ENCODE data around the gene CAMTA1.

CAMTA1 gene

GRCh38 chr1:7680955-7681268, 895.7 kb downstream of the CAMTA1 start:
- TF ChIP-seq ESRRG (CRISPR knock-in tag; IDR thresholded peaks at IDR 0.05), result no peak
- no peak for TF ChIP-seq ARNTL (CRISPR knock-in tag; IDR thresholded peaks at IDR 0.05; ENCODE audit: borderline replicate concordance, low read depth)
- TF ChIP-seq PPARA (CRISPR knock-in tag; IDR thresholded peaks at IDR 0.05; ENCODE audit: borderline replicate concordance), result no peak
- TF ChIP-seq ZFP3 (CRISPR knock-in tag; IDR thresholded peaks at IDR 0.05), result no peak
- no peak for TF ChIP-seq CSRNP3 (CRISPR knock-in tag; IDR thresholded peaks at IDR 0.05)
- TF ChIP-seq, protein P1, sequence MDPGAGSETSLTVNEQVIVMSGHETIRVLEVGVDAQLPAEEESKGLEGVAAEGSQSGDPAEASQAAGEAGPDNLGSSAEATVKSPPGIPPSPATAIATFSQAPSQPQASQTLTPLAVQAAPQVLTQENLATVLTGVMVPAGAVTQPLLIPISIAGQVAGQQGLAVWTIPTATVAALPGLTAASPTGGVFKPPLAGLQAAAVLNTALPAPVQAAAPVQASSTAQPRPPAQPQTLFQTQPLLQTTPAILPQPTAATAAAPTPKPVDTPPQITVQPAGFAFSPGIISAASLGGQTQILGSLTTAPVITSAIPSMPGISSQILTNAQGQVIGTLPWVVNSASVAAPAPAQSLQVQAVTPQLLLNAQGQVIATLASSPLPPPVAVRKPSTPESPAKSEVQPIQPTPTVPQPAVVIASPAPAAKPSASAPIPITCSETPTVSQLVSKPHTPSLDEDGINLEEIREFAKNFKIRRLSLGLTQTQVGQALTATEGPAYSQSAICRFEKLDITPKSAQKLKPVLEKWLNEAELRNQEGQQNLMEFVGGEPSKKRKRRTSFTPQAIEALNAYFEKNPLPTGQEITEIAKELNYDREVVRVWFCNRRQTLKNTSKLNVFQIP (CRISPR knock-in tag; IDR thresholded peaks at IDR 0.05; ENCODE audit: borderline replicate concordance, low read depth), result no peak
- no peak for TF ChIP-seq TOX (CRISPR knock-in tag; IDR thresholded peaks at IDR 0.05; ENCODE audit: borderline replicate concordance)
- TF ChIP-seq PATZ1 (CRISPR knock-in tag; IDR thresholded peaks at IDR 0.05; ENCODE audit: borderline replicate concordance), result no peak
- TF ChIP-seq ZC3H10 (CRISPR knock-in tag; IDR thresholded peaks at IDR 0.05), result no peak
- no peak for TF ChIP-seq BACH2 (CRISPR knock-in tag; IDR thresholded peaks at IDR 0.05; ENCODE audit: borderline replicate concordance)
- no peak for TF ChIP-seq ISL1 (CRISPR knock-in tag; IDR thresholded peaks at IDR 0.05)
- no peak for TF ChIP-seq ZFP30 (CRISPR knock-in tag; IDR thresholded peaks at IDR 0.05)
- ATAC-seq, result no peak

GRCh38 chr1:7681401-7681800, 896.1 kb downstream of the CAMTA1 start:
- no peak for TF ChIP-seq BACH2 (CRISPR knock-in tag; IDR thresholded peaks at IDR 0.05; ENCODE audit: borderline replicate concordance)
- TF ChIP-seq ZNF70 (CRISPR knock-in tag; IDR thresholded peaks at IDR 0.05), result no peak
- ATAC-seq, result no peak

GRCh38 chr1:7683521-7683920, 898.3 kb downstream of the CAMTA1 start:
- TF ChIP-seq, protein P1 (CRISPR knock-in tag; IDR thresholded peaks at IDR 0.05; ENCODE audit: borderline replicate concordance, low read depth), result no peak
- TF ChIP-seq ZC3H10 (CRISPR knock-in tag; IDR thresholded peaks at IDR 0.05), result no peak
- TF ChIP-seq ESRRG (CRISPR knock-in tag; IDR thresholded peaks at IDR 0.05), result no peak
- no peak for TF ChIP-seq OSR1 (CRISPR knock-in tag; IDR thresholded peaks at IDR 0.05)
- TF ChIP-seq BACH2 (CRISPR knock-in tag; IDR thresholded peaks at IDR 0.05; ENCODE audit: borderline replicate concordance), result no peak
- no peak for TF ChIP-seq PPARA (CRISPR knock-in tag; IDR thresholded peaks at IDR 0.05; ENCODE audit: borderline replicate concordance)
- no peak for TF ChIP-seq CSDC2 (CRISPR knock-in tag; IDR thresholded peaks at IDR 0.05)
- TF ChIP-seq TOX (CRISPR knock-in tag; IDR thresholded peaks at IDR 0.05; ENCODE audit: borderline replicate concordance), result no peak
- no peak for TF ChIP-seq ZFP3 (CRISPR knock-in tag; IDR thresholded peaks at IDR 0.05)
- TF ChIP-seq ZFP30 (CRISPR knock-in tag; IDR thresholded peaks at IDR 0.05), result no peak
- no peak for TF ChIP-seq ISL1 (CRISPR knock-in tag; IDR thresholded peaks at IDR 0.05)
- no peak for TF ChIP-seq ARNTL (CRISPR knock-in tag; IDR thresholded peaks at IDR 0.05; ENCODE audit: borderline replicate concordance, low read depth)
- no peak for TF ChIP-seq ZNF565 (CRISPR knock-in tag; conservative IDR thresholded peaks at IDR 0.05; ENCODE audit: low read depth)
- no peak for TF ChIP-seq SNAI2 (CRISPR knock-in tag; IDR thresholded peaks at IDR 0.05)

DNA sequence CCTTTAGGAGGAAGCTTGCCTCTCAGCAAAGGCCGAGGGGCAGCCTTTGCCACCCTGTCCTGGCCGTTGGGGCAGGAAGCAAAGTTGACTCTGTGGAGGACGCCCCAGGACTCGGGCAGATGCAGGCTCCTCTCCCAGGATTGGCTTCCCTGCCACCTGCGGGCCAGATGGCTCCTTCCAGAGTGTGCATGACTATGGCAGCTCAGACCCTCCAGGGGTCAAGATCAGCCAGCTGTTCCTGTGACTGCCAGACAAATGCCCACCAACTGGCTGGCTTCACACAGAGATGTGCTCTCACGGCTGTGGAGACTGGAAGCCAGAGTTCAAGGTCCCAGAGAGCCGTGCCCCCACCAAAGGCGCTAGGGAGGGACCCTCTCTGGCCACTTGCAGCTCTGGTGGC, 898.9 kb downstream of the CAMTA1 start:
- no peak; the same call in 2 of the 3 replicates for ATAC-seq
- TF ChIP-seq ZNF565 (CRISPR knock-in tag; conservative IDR thresholded peaks at IDR 0.05; ENCODE audit: low read depth) (no peak), CSDC2 (CRISPR knock-in tag; IDR thresholded peaks at IDR 0.05) (no peak), ARNTL (CRISPR knock-in tag; IDR thresholded peaks at IDR 0.05; ENCODE audit: borderline replicate concordance, low read depth) (no peak), PATZ1 (CRISPR knock-in tag; IDR thresholded peaks at IDR 0.05; ENCODE audit: borderline replicate concordance) (no peak), ZFP30 (CRISPR knock-in tag; IDR thresholded peaks at IDR 0.05) (no peak), BACH2 (CRISPR knock-in tag; IDR thresholded peaks at IDR 0.05; ENCODE audit: borderline replicate concordance) (no peak), TSHZ2 (CRISPR knock-in tag; IDR thresholded peaks at IDR 0.05) (no peak), RARB (CRISPR knock-in tag; IDR thresholded peaks at IDR 0.05) (no peak)
- TF ChIP-seq, protein P2, sequence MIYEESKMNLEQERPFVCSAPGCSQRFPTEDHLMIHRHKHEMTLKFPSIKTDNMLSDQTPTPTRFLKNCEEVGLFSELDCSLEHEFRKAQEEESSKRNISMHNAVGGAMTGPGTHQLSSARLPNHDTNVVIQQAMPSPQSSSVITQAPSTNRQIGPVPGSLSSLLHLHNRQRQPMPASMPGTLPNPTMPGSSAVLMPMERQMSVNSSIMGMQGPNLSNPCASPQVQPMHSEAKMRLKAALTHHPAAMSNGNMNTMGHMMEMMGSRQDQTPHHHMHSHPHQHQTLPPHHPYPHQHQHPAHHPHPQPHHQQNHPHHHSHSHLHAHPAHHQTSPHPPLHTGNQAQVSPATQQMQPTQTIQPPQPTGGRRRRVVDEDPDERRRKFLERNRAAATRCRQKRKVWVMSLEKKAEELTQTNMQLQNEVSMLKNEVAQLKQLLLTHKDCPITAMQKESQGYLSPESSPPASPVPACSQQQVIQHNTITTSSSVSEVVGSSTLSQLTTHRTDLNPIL (CRISPR knock-in tag; IDR thresholded peaks at IDR 0.05; ENCODE audit: low read depth), result no peak
- TF ChIP-seq, protein P1 (CRISPR knock-in tag; IDR thresholded peaks at IDR 0.05; ENCODE audit: borderline replicate concordance, low read depth), result no peak

More at GRCh38 chr1:7683521-7683920, 898.3 kb downstream of the CAMTA1 start:
- ATAC-seq, result no peak
